RWPE1 (cell line): ENCODE results near the gene CCDC141.

Experiments
- CTCF ChIA-PET: fragments of 350-600 bp; sonication (Branson Sonifier 250); formaldehyde crosslinking; extraction: SDS; loops from one replicate; lab custom pipeline; 2021; lab: Yijun Ruan, JAX
- POLR2A ChIA-PET: fragments of 400-600 bp; formaldehyde crosslinking; extraction: SDS; loops from one replicate; lab custom pipeline; 2020; ENCODE audit warnings: antibody characterized with exemption; ENCODE audit not compliant: low non-redundant PET; lab: Yijun Ruan, JAX
- DNase-seq: peaks from one replicate; pipeline ENCODE4 v3.0.0; 2012; ENCODE audit warnings: low spot score
- H3K27ac ChIP-seq: fragments of 450-650 bp; 2 replicates; pipeline ENCODE4 v1.5.1; 2017
- TF ChIP-seq, protein P1 (sequence below): fragments of 450-650 bp; conservative IDR thresholded peaks from 2 replicates; pipeline ENCODE4 v1.5.1; 2017; ENCODE audit warnings: low read depth, mild to moderate bottlenecking

Gene CCDC141

GRCh38 chr2:178920916-178921513 is 128.9 kb downstream of the CCDC141 start:
- TF ChIP-seq, protein P1, sequence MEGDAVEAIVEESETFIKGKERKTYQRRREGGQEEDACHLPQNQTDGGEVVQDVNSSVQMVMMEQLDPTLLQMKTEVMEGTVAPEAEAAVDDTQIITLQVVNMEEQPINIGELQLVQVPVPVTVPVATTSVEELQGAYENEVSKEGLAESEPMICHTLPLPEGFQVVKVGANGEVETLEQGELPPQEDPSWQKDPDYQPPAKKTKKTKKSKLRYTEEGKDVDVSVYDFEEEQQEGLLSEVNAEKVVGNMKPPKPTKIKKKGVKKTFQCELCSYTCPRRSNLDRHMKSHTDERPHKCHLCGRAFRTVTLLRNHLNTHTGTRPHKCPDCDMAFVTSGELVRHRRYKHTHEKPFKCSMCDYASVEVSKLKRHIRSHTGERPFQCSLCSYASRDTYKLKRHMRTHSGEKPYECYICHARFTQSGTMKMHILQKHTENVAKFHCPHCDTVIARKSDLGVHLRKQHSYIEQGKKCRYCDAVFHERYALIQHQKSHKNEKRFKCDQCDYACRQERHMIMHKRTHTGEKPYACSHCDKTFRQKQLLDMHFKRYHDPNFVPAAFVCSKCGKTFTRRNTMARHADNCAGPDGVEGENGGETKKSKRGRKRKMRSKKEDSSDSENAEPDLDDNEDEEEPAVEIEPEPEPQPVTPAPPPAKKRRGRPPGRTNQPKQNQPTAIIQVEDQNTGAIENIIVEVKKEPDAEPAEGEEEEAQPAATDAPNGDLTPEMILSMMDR: no peak
- DNase-seq: no peak
- H3K27ac ChIP-seq: no peak overlapping the region
- ChIA-PET CTCF (no interaction called here), POLR2A (no interaction called here)

DNA sequence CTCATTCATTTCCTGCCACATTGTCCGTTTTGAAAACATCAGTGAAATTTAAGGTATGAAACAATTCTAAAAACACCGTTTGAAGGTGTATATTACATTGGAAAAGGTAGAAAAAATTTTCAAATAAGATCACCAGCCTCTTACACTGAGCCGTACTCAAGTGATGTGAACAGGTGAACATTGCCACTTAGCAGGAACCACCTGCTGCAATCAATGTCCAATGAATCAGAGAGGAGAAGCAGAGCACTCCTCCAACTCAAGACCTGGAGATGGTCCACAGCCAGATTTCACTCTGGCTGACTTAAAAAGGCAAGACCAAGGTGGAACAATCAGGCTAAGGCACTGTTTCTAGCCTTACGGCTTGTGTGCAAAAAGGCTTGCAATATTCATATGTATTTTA is 132.4 kb downstream of the CCDC141 start:
- POLR2A ChIA-PET: no interaction called here
- TF ChIP-seq, protein P1: no peak
- DNase-seq: no peak
- H3K27ac ChIP-seq: no peak overlapping the region
- CTCF ChIA-PET: no interaction called here

DNA sequence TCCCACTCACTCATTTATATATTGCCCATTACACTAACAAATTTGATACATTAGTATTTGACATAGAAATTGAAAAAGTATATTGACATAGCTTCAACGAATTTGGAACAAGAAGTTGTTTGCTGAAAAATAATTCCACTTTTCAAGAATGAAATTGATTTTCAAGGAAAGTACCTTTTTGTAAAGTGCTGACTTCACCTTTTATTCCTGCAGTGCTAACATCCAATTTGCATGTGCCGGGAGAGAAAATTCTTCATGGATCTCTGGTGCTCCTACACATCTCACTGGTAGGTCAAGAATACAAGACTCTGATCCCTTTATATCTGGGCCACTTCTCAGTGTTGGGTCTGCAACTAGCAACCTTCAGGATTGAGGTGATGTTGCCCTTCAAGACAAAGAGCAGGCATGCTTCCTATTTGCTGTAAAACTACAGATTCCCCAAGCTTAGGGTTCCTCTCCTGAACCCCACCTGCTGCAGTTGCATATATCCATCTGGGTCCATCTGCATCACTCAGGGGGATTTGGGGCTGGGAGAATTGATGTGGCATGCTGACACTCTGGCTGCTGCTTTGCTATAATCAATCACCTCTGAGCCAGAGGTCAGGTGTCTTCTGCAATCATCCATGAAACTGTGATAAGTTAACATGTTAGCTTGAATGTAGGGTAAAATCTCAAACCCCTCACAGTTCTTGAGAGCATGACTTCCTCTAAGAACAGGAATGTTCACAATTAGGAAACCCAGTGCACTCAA is 134.3 kb downstream of the CCDC141 start:
- H3K27ac ChIP-seq: no peak overlapping the region
- TF ChIP-seq, protein P1: no peak
- POLR2A ChIA-PET: interaction anchor here (0.6 kb wide), 1 partner anchor 1760 kb away, joined by 5 read pairs; no protein-coding TSS in a partner anchor
- no peak for DNase-seq
- CTCF ChIA-PET: interaction anchor here (0.6 to 1.7 kb wide), 3 partner anchors 24 to 1182 kb away, joined by 3 to 4 read pairs (median 3); no protein-coding TSS in a partner anchor

GRCh38 chr2:178914259-178914849 is 135.6 kb downstream of the CCDC141 start:
- TF ChIP-seq, protein P1: peak; percentile 80
- peak; percentile 55 for DNase-seq
- no peak overlapping the region for H3K27ac ChIP-seq
- POLR2A ChIA-PET: no interaction called here
- CTCF ChIA-PET: interaction anchor here (0.7 kb wide), 1 partner anchor 137 kb away, joined by 3 read pairs; no protein-coding TSS in a partner anchor

DNA sequence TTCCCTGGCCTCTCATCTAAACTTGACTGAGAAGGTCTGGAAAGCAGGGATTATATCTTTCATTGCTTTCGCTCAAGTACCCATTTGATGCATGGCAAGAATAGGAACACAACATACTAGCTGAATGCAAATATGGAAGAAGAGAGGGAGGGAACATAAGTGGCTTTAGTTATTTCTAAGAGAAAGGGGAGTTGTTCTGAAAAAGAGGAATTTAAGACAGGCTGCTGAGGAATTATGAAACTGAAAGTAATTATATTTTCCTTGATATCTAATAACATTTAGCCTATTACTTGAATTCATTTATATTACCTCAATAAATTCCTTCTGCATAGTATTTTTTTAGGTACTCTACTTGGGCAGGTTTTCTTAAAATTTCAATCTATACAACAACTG is 136.9 kb downstream of the CCDC141 start:
- TF ChIP-seq, protein P1: no peak
- H3K27ac ChIP-seq: no peak overlapping the region
- POLR2A ChIA-PET: no interaction called here
- DNase-seq: no peak
- CTCF ChIA-PET: no interaction called here

DNA sequence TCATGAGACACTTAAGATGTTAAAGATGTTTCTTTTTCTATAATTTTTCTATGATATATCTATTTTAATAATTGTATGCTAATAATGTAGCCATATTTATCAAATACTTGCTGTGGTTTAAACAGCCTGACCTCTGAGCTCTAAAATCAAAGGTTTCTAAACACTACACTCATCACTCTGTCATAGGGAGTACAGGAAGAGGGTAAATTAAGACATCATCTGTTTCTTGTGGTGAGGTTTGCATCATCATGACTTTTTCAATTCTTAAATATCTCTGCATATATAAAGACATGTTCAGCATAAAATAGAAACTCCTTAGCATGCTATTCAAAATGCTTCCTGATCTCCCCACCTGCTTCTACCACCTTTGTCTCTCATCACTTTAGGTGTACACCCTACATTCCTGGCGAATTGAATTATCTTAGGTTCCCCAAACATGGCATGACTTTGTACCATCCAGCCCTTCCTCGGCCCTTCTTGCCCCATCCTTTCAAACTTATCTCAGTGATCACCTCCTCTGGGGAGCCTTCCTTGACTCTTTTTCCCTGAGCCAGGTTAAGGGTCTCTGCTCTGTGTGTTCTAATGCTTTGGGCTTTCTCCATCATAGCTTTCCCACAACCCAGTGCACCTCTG is 137.4 kb downstream of the CCDC141 start:
- POLR2A ChIA-PET: no interaction called here
- TF ChIP-seq, protein P1: no peak
- DNase-seq: no peak

More for the DNA sequence above, 137.4 kb downstream of the CCDC141 start:
- CTCF ChIA-PET: no interaction called here
- H3K27ac ChIP-seq: no peak overlapping the region
